GM18873 (cell line): Measurements from ENCODE around the gene TBC1D30.

Source experiments
- ATAC-seq: cut with Tn5 transposase; IDR thresholded peaks from one replicate; pipeline ENCODE4 v1.9.1; 2021; ENCODE audit warnings: mild to moderate bottlenecking, moderate library complexity, moderate number of reproducible peaks; ENCODE audit not compliant: unreplicated experiment, low FRiP score

Gene TBC1D30

DNA sequence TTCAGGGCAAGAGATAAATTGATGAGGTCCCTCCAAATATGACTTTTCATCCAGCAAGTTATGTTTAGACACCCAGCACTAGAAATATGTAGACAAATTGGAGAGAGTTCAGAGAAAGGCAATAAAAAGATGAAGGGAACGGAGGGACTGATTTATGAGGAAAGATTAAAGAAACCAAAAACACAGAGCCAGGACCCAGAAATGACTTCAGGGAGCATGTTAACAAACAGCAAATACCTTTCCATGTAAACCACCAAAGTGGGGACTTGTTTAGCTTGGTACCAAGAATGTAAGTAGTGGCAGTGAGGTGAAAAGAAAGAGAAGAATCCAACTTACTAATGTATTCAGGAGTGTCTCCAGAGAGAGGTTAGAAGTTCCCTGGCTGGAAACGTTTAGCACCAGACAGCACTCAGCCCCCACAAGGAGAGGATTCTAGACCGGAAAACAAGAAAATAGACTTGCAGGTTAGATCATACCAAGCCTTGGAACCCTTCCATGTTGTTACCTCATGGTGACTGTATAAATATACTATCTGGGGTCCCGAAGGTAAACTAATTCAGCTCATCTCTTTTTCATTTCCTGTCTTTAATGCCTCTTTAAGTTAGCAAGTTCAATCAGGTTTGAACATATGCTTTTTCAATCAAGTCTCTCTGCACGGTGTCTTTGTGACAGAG, 79.2 kb downstream of the TBC1D30 start:
- ATAC-seq = no peak

DNA sequence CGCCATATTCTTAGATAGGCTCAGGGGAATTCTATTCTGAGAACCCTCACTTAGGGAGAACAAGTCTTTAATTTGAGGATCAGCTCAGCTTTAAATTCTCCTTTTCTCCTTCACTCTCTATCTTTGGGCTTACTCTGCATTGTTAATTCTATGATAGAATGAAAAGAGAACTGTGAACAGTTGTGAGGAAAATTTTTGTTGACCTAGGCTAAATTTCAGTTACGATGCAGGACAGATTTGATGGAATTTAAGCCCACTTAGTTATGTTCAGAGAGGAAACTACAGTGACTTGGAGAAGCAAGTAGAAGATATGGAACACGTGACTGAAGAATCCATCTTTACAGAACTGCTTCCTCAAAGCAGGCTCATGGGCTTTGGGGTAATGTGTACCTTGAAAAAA, 82.7 kb downstream of the TBC1D30 start:
- no peak for ATAC-seq

DNA sequence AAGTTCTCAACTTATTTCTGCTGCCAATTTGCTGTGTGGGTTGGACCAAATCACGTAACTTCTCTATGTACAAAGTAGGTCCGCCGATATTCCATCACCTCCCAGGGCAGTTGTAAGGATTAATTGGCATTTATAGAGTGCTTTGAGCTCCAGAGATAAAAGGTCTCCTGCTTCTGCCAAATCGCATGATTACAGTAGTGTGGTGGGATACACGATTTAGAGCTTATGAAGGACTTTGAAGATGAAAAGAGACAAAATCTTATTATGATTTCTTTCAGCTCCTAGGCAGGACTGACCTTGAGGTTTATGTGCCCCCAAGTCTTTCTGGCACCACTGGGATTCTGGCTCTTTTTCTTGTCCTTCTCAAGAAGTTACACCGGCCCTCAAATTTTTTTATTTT, 84.7 kb downstream of the TBC1D30 start:
- no peak for ATAC-seq

DNA sequence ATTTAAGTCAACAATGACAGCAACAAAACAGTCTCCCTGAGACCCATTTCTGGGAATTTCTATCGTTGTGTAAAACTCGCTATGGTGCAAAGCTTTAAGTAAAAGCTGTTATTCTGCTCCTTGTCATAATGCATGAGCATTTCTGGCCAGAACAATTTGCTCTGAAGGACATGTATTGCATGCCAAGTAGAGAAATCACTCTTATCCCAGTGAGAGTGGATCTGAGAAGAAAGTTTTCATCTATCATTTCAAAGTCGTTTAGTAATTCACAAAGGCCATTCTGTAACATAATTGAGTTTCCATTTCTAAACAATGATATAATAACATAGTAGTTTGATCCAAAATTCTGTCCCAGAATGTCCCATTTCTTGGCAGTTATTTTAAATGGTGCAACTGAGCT, 86.6 kb downstream of the TBC1D30 start:
- ATAC-seq = no peak

DNA sequence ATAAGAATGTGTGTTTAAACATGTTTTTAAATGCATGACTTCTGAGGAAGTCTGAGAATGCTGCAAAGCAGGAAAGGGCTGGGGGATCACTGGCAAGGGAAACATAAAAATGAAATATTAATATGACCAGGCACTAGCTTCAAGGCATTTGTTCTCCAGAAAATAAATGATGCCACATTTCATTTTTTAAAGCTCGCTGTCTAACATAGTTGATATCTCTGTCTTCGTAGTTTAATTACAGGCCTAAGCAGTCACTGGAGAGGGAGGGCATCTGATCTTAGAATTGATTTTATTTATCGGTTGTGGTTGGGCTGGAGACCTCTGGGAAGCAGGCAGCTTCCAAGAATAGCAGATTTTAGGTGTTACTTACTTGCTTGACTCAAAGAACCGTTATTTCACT, 87.5 kb downstream of the TBC1D30 start:
- ATAC-seq = no peak

DNA sequence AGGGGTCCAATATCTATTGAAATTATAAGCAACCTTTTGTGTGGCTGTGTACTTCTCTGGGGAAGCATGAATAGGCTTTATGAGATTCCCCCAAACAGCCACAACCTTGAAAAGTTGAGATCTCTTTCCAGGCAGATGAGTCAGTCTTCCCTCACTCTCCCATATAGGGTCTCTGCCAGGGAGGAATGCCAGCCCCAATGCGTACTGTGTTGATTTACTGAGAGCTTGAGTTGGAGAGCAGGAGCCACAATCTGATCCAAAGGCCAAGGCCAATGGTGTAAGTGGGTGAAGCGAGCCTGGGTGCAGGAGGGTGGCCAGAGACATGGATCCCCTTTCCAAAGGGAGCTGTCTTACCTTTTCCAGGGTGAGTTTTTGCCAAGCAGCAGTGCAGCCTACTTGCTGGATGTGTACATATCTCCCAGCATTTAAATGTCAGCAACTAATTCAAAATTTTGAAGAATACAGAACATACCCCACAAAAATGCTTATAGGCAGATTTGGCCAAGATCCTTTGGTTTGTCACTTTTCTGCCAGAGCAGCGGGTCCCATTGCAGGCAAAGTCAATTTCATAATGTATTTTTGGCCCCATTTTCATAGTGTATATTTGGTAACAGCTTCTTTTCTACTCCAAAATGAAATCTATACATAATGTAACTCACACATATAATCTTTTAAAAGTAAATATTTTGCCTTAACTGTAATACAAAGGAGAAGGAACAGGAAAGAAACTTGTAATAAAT, 88.2 kb downstream of the TBC1D30 start:
- no peak for ATAC-seq

DNA sequence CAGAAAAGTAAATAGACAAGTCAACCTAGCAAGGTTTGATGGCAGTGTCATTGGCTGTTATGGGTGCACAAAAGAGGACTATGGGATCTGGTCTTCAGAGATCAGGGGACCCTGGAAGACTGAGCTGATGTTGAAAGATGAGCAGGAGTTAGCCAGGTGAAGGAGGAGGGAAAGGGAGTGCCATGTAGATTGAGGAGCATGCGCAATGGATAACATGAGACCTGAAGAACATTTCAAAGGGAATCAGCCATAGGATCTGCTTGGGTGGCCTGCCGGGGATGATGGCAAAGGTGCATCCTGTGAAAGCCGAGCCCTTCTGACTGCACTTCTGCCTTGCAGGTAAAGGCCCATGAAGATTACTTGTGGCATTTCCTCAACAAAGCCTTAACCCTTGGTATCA, 90.8 kb downstream of the TBC1D30 start:
- ATAC-seq = no peak

DNA sequence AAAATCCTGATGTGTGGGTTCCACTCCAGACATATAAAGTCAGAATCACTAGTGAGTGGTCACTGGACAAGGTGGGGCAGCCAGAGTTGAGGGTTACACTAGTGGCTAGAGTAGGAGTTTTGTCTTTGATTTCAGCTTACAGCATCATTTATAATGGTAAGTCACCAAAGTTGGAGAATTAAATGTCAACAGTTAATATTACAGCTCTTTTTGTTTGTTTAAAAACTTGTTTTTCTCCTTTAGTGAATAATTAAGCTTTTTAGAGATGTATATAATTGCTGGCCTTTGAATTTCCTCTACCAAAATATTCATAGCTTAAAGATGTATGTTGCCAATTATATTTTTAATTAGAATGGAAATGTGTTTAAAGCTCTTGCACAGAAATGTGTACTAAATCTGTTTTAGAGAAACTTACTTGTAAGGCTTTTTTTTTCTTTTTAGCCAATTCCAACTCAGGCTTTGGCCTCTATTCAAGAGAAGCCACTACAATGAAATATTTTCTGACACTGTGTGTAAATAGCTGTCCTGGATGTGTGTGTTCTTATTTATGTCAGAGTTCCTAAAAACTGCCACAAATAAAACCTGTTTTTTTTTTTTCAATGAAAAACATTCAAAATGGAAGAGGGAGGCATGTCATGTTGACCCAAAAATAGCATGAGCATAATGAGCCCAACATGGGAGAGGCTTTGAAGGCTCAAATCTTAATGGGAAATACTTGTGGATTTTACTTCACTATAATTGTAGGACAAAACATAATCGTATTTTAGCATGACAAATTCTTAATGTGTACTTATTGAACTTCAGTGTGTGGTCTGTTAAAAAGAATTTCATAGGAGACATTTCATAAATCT, 92.2 kb downstream of the TBC1D30 start:
- no peak for ATAC-seq

DNA sequence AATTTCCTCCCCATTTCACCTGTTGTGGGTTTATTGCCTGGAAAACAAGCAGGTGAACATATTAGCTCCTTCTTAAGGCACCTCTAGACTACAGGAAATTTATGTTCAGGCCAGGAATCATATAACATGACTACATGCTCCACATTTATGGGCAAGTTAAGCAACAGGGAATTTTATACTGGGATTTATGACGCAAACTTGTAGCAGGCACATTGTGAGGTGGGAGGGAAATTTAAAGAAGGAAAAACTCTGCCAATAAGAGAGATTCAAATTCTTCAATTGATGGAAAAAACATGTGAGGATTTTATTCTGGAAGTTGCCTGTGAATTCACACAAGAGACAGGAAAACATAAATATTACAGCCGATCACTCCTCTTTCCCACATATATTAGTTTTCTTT, 93.9 kb downstream of the TBC1D30 start:
- no peak for ATAC-seq

DNA sequence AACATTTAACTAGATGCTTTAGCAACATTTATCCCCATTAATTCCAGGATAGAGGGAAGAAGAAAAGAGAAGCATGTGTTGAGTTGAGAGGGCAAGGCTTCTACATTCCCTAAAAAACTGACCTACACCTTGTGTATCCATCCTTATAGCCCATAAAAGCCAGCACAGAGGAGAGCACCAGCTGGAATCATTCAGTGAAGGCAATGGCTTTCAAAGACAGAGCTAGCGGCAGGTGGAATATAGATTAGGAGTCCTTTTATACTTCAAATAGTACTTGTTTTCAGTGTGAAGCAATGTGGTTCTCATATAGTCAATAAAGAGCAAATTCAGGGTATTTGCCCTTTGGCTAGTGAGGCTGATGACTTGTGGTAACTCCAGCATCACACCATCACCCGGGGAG, 94.4 kb downstream of the TBC1D30 start:
- ATAC-seq = no peak

DNA sequence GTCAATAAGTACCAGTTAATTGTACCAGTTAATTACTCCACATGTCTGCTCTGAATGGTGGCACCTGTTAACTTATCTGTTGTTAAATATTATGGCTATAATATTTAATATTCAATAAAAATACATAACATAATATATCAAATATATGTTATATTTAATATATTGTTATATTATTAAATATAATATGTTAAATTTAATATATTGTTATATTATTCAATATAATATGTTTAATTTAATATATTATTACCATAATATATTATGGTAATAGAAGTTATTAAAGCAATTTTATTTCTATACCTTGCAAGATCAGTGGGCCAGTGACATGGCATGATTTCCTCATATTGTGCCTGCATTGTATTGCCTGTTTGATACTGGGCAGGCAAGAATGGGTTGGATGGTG, 98.4 kb downstream of the TBC1D30 start:
- ATAC-seq = no peak

DNA sequence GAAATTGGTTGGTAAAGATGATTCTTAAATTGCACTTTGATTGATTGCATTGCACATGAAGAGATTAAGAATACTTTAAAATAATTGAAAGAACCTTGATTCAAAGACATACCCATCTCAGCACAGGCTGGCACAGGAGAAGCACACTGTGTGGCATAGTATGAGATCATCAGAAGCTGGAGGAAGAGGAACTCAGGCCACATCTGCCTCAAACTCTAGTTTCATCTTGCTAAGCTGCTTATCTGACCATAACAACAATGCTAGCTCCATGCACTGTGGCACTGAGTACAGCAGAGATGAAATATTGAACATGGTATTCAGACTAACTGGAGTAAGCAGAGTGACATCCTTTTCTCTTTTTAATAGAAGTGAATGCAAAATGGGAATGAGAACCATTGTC, 99.1 kb downstream of the TBC1D30 start:
- ATAC-seq = no peak
